ENCODE measurements around the gene PMPCA.

DNA sequence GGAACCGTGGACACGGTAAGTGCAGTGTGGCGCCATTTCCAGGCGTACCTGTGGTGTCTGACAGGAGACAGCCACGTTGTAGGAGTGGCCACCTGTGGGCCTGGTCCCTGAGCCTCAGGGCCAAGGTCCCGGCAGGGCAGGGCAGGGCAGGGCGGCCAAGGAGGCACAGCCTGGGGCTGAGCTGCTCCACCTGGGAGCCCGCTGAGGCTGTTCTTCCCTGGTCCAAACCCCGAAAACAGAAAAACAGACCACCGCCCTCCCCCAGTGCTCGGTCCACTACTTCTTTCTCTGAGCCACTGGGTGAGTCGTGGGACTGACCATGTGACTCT is 8.6 kb downstream of the PMPCA start:
- TF ChIP-seq, protein P1, sequence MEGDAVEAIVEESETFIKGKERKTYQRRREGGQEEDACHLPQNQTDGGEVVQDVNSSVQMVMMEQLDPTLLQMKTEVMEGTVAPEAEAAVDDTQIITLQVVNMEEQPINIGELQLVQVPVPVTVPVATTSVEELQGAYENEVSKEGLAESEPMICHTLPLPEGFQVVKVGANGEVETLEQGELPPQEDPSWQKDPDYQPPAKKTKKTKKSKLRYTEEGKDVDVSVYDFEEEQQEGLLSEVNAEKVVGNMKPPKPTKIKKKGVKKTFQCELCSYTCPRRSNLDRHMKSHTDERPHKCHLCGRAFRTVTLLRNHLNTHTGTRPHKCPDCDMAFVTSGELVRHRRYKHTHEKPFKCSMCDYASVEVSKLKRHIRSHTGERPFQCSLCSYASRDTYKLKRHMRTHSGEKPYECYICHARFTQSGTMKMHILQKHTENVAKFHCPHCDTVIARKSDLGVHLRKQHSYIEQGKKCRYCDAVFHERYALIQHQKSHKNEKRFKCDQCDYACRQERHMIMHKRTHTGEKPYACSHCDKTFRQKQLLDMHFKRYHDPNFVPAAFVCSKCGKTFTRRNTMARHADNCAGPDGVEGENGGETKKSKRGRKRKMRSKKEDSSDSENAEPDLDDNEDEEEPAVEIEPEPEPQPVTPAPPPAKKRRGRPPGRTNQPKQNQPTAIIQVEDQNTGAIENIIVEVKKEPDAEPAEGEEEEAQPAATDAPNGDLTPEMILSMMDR (IDR thresholded peaks at IDR 0.05), result no peak
- TF ChIP-seq POLR2A (IDR thresholded peaks at IDR 0.05), result no peak

All from testis (tissue), 2 donors.